H1 (cell line): ENCODE results near the gene ELL. TPM values are rescaled to one million over a fixed set of nuclear protein-coding genes. Genes with fewer than 3 reads are reported as not detected.

Experiments
- CTCF ChIA-PET: fragments of 300-600 bp; sonication (Branson Sonifier 250); formaldehyde crosslinking; loops from one replicate; lab custom pipeline; 2021; ENCODE audit not compliant: partially characterized antibody; lab: Charles Lee
- POLR2A ChIA-PET: fragments of 300-600 bp; sonication (Branson Sonifier 250); formaldehyde crosslinking; loops from one replicate; lab custom pipeline; 2021; ENCODE audit warnings: inconsistent platforms; ENCODE audit not compliant: partially characterized antibody; lab: Charles Lee
- DNase-seq, 2 experiments: peaks; one replicate each; pipeline versions ENCODE4 v3.0.0 to v3.0.0-alpha.2; 2010 to 2022; ENCODE audit warnings: low spot score in 2 of 2, low read depth in 1 of 2, mixed read lengths in 1 of 2
- FAIRE-seq: peaks from 2 replicates; lab custom pipeline; 2011; peaks lifted over from hg19 to GRCh38; lab: Jason Lieb, UNC
- H2AFZ ChIP-seq: 2 replicates; pipeline ENCODE4 v1.8.1; 2012; ENCODE audit warnings: low read length, inconsistent platforms
- H2AK5ac ChIP-seq: 2 replicates; pipeline ENCODE4 v1.6.1; 2013; ENCODE audit warnings: low read depth, low read length
- H2BK120ac ChIP-seq: replicated peaks from 2 replicates; pipeline ENCODE3; 2013; ENCODE audit warnings: low read depth, low read length, inconsistent platforms
- H2BK12ac ChIP-seq: 2 replicates; pipeline ENCODE4 v1.6.1; 2013; ENCODE audit warnings: low read depth, low read length
- H2BK15ac ChIP-seq: 2 replicates; pipeline ENCODE4 v1.6.1; 2013; ENCODE audit warnings: low read length
- H2BK20ac ChIP-seq: 2 replicates; pipeline ENCODE4 v1.6.1; 2013; ENCODE audit warnings: low read length
- H2BK5ac ChIP-seq: 2 replicates; pipeline ENCODE4 v1.6.1; 2013; ENCODE audit warnings: low read depth, low read length
- H3K14ac ChIP-seq: 2 replicates; pipeline ENCODE4 v1.6.1; 2013; ENCODE audit warnings: inconsistent platforms; ENCODE audit not compliant: insufficient read length
- H3K18ac ChIP-seq: 2 replicates; pipeline ENCODE4 v1.6.1; 2013; ENCODE audit warnings: low read length; ENCODE audit errors: extremely low read depth
- H3K23ac ChIP-seq: 2 replicates; pipeline ENCODE4 v1.6.1; 2013; ENCODE audit warnings: inconsistent platforms; ENCODE audit not compliant: insufficient read length
- H3K23me2 ChIP-seq: 2 replicates; pipeline ENCODE4 v1.6.1; 2013; ENCODE audit warnings: low read depth, low read length
- H3K27ac ChIP-seq: 2 replicates; pipeline ENCODE4 v1.6.1; 2011; ENCODE audit warnings: low read depth, low read length, inconsistent platforms
- H3K27me3 ChIP-seq, 4 experiments: replicated peaks in 1 of 4; 1 replicate in 1 of 4; 2 replicates in 3 of 4; pipeline versions ENCODE4 v1.6.1 to v1.8.1; 2011 to 2013; ENCODE audit warnings: low read length in 3 of 4, mild to moderate bottlenecking in 3 of 4, inconsistent platforms in 2 of 4, mixed read lengths in 2 of 4, moderate library complexity in 1 of 4; ENCODE audit not compliant: control insufficient read depth in 3 of 4, insufficient read depth in 3 of 4; ENCODE audit errors: extremely low read depth in 1 of 4
- H3K36me3 ChIP-seq, 4 experiments: 2 replicates each; pipeline versions ENCODE4 v1.6.1 to v1.8.1; 2011 to 2013; ENCODE audit warnings: mild to moderate bottlenecking in 4 of 4, low read length in 3 of 4, moderate library complexity in 2 of 4, control low read depth in 1 of 4, inconsistent platforms in 1 of 4; ENCODE audit not compliant: insufficient read depth in 4 of 4, control insufficient read depth in 2 of 4
- H3K4ac ChIP-seq: replicated peaks from 2 replicates; pipeline ENCODE3; 2013; ENCODE audit warnings: low read length, low read depth, mixed read lengths, inconsistent platforms; ENCODE audit not compliant: insufficient read length
- H3K4me1 ChIP-seq, 4 experiments: replicated peaks in 1 of 4; 1 replicate in 1 of 4; 2 replicates in 3 of 4; pipeline versions ENCODE4 v1.6.1 to v1.8.1; 2011 to 2013; ENCODE audit warnings: low read length in 3 of 4, inconsistent platforms in 2 of 4, mixed read lengths in 1 of 4; ENCODE audit not compliant: insufficient read depth in 4 of 4, control insufficient read depth in 3 of 4
- H3K4me2 ChIP-seq, 2 experiments: 2 replicates each; pipeline versions ENCODE4 v1.6.1 to v1.8.1; 2011 to 2013; ENCODE audit warnings: low read depth in 2 of 2, low read length in 2 of 2, control low read depth in 1 of 2, inconsistent platforms in 1 of 2, mild to moderate bottlenecking in 1 of 2; ENCODE audit not compliant: insufficient read depth in 1 of 2
- H3K4me3 ChIP-seq, 4 experiments: fragments of 200-600, 300-600 bp in 1 of 4; sonication (generic), shearing (Covaris generic), sonication (Bioruptor Twin) in 1 of 4; 2 replicates each; pipeline versions ENCODE4 v1.5.1 to v1.8.1; 2011 to 2016; ENCODE audit warnings: low read length in 4 of 4, low read depth in 3 of 4, control low read depth in 2 of 4, inconsistent platforms in 2 of 4, mild to moderate bottlenecking in 2 of 4, mixed read lengths in 1 of 4, moderate library complexity in 1 of 4; ENCODE audit not compliant: insufficient read depth in 2 of 4; ENCODE audit errors: extremely low read depth in 1 of 4
- H3K56ac ChIP-seq: replicated peaks from 2 replicates; pipeline ENCODE3; 2013; ENCODE audit warnings: low read depth, mild to moderate bottlenecking, mixed read lengths, low read length, inconsistent platforms; ENCODE audit not compliant: insufficient read length
- H3K79me1 ChIP-seq: 2 replicates; pipeline ENCODE4 v1.6.1; 2013; ENCODE audit warnings: low read depth, low read length, control low read depth
- H3K79me2 ChIP-seq, 2 experiments: 2 replicates each; pipeline versions ENCODE4 v1.6.1 to v1.8.1; 2012 to 2013; ENCODE audit warnings: low read length in 2 of 2, mild to moderate bottlenecking in 2 of 2, inconsistent platforms in 1 of 2; ENCODE audit not compliant: insufficient read depth in 2 of 2, control insufficient read depth in 1 of 2
- H3K9ac ChIP-seq, 4 experiments: replicated peaks in 1 of 4; 1 replicate in 1 of 4; 2 replicates in 3 of 4; pipeline versions ENCODE4 v1.6.1 to v1.8.1; 2011 to 2013; ENCODE audit warnings: low read depth in 3 of 4, low read length in 3 of 4, control low read depth in 2 of 4, mild to moderate bottlenecking in 2 of 4, moderate library complexity in 2 of 4, inconsistent platforms in 1 of 4; ENCODE audit errors: extremely low read depth in 1 of 4
- H3K9me3 ChIP-seq, 2 experiments: 2 replicates each; pipeline versions ENCODE4 v1.6.1 to v1.8.1; 2012 to 2013; ENCODE audit warnings: mild to moderate bottlenecking in 2 of 2, moderate library complexity in 2 of 2, control low read depth in 1 of 2, inconsistent platforms in 1 of 2, low read depth in 1 of 2, low read length in 1 of 2, mixed read lengths in 1 of 2; ENCODE audit not compliant: insufficient read depth in 2 of 2
- H4K20me1 ChIP-seq, 2 experiments: replicated peaks in 1 of 2; 2 replicates each; pipeline versions ENCODE3 to v1.8.1; 2011 to 2013; ENCODE audit warnings: inconsistent platforms in 2 of 2, low read length in 2 of 2, mild to moderate bottlenecking in 1 of 2; ENCODE audit not compliant: insufficient read depth in 2 of 2, control insufficient read depth in 1 of 2
- H4K5ac ChIP-seq: 2 replicates; pipeline ENCODE4 v1.6.1; 2013; ENCODE audit warnings: low read length, low read depth, mixed read lengths, inconsistent platforms; ENCODE audit not compliant: insufficient read length
- H4K8ac ChIP-seq: 2 replicates; pipeline ENCODE4 v1.8.0; 2013; ENCODE audit warnings: mild to moderate bottlenecking, moderate library complexity, low read length, inconsistent platforms; ENCODE audit not compliant: insufficient read depth; ENCODE audit errors: extremely low read depth
- H4K91ac ChIP-seq: replicated peaks from 2 replicates; pipeline ENCODE3; 2013; ENCODE audit warnings: low read length, mixed read lengths, inconsistent platforms; ENCODE audit not compliant: insufficient read length
- BCL11A ChIP-seq, 2 experiments: IDR thresholded peaks; one replicate each; pipeline ENCODE4 v1.6.1; 2011; ENCODE audit warnings: low read depth in 2 of 2, low read length in 2 of 2, mild to moderate bottlenecking in 2 of 2
- CHD1 ChIP-seq: IDR thresholded peaks from 2 replicates; pipeline ENCODE4 v1.6.1; 2012; ENCODE audit warnings: low read depth, low read length, improper control_type of control experiment
- HDAC6 ChIP-seq: IDR thresholded peaks from one replicate; pipeline ENCODE4 v1.7.1; 2012; ENCODE audit warnings: low read depth, mild to moderate bottlenecking, inconsistent platforms, low read length, moderate library complexity
- KDM1A ChIP-seq: fragments of 200-600, 300-600 bp; sonication (generic); IDR thresholded peaks from 2 replicates; pipeline ENCODE4 v1.7.1; 2016; ENCODE audit warnings: mild to moderate bottlenecking, low read length, borderline replicate concordance
- POLR2A ChIP-seq, 2 experiments: IDR thresholded peaks; 1 replicate in 1 of 2; 2 replicates in 1 of 2; pipeline ENCODE4 v1.6.1; 2011; ENCODE audit warnings: low read depth in 2 of 2, low read length in 2 of 2, mild to moderate bottlenecking in 2 of 2; ENCODE audit errors: control extremely low read depth in 1 of 2
- RAD21 ChIP-seq, 2 experiments: IDR thresholded peaks in 1 of 2; conservative IDR thresholded peaks in 1 of 2; 2 replicates each; pipeline ENCODE4 v1.6.1; 2011; ENCODE audit warnings: low read depth in 2 of 2, low read length in 2 of 2, improper control_type of control experiment in 1 of 2, inconsistent platforms in 1 of 2, mild to moderate bottlenecking in 1 of 2, moderate library complexity in 1 of 2
- WGBS, 2 experiments: shearing (Covaris generic) in 1 of 2; methylation state at CpG; one replicate each; pipeline versions ENCODE4 v1.1.6 to v1.1.7; 2013 to 2015; ENCODE audit warnings: low lambda C conversion rate in 2 of 2, mixed read lengths in 2 of 2, inconsistent platforms in 1 of 2, low coverage in 1 of 2, missing lambda C conversion rate in 1 of 2; ENCODE audit not compliant: insufficient replicate concordance in 2 of 2, insufficient coverage in 1 of 2, insufficient read length in 1 of 2; ENCODE audit errors: extremely low coverage in 1 of 2, missing lambda C conversion rate in 1 of 2; 5-methylcytosine and 5-hydroxymethylcytosine counted together
- polyA plus RNA-seq, 7 experiments: library from polyadenylated mRNA; depleted of rRNA in 3 of 7; stranded (reverse) in 5 of 7; unstranded in 2 of 7; fragments of >200 nt in 5 of 7; fragments of 200-250 nt in 2 of 7; gene quantifications; 1 replicate in 5 of 7; 2 replicates in 1 of 7; 4 replicates in 1 of 7; pipeline versions ENCODE4 v1.2.1 to v1.2.3, GENCODE V29; 2011 to 2013; ENCODE audit warnings: missing spikeins in 2 of 7, mixed read lengths in 2 of 7
- total RNA-seq: library from RNA; stranded (reverse); fragmentation: NEBNext Ultra II Directional; extraction: Animal tissue kit (Norgen Biotek cat#: 25700); gene quantifications from 2 replicates; pipeline ENCODE4 v1.2.1, GENCODE V29; 2021
- TF ChIP-seq, protein P1 (sequence below): IDR thresholded peaks from 2 replicates; pipeline ENCODE4 v1.6.1; 2012; ENCODE audit warnings: low read length, inconsistent platforms
- TF ChIP-seq, protein P2 (sequence below): IDR thresholded peaks from 2 replicates; pipeline ENCODE4 v1.6.1; 2011; ENCODE audit warnings: low read length, improper control_type of control experiment
- TF ChIP-seq, protein P3 (sequence below): IDR thresholded peaks from 2 replicates; pipeline ENCODE4 v1.6.1; 2011; ENCODE audit warnings: low read depth, mild to moderate bottlenecking, low read length; ENCODE audit not compliant: insufficient read depth

The ELL gene
- total and polyA plus RNA-seq, 2 of the 8 experiments (the other 6 are each of a cell fraction or from before 2014, with no cell fraction given), result 5.2 to 10.5 TPM

DNA sequence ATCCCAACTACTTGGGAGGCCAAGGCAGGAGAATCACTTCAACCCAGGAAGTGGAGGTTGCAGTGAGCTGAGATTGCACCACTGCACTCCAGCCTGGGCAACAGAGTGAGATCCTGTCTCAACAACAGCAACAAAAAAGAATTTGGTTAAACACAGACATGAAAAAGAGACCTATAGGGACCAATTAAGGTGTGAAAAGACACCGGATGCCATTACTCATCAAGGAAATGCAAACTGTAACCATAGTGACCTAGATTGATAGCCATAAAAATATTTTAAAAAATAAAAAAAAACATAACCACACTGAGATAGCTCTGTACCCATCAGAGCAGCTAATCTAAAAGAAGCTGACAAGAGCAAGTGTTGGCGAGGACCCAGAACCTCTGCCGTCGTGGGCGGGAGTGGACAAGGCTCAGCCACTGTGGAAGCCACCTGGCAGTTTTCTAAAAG, 46.8 kb downstream of the ELL start:
- ChIA-PET CTCF (interaction anchor here (0.7 to 11.1 kb wide), 12 partner anchors 11 to 799 kb away, joined by 3 to 213 read pairs (median 5); partner anchors contain the start of gene REX1BD), POLR2A (no interaction called here)
- H2AFZ ChIP-seq, result no peak overlapping the region
- H4K5ac ChIP-seq, result no peak overlapping the region
- H3K27me3 ChIP-seq, result no peaks in the 10 kb centered on the region
- H3K27ac ChIP-seq, result no peak overlapping the region
- no peak overlapping the region for H2AK5ac ChIP-seq
- H2BK5ac ChIP-seq, result no peak overlapping the region
- H2BK120ac ChIP-seq, result no peak overlapping the region
- H3K4me3 ChIP-seq, result no peak overlapping the region
- FAIRE-seq, result no peak
- H3K4me2 ChIP-seq, result no peak overlapping the region
- no peaks in the 10 kb centered on the region; a peak in 2 of 7 replicates for H3K4me1 ChIP-seq
- H2BK20ac ChIP-seq, result no peak overlapping the region
- H4K91ac ChIP-seq, result no peak overlapping the region
- no peak overlapping the region for H3K14ac ChIP-seq
- H4K8ac ChIP-seq, result no peak overlapping the region
- peaks cover 13% of the 10 kb centered on the region for H3K79me1 ChIP-seq
- H3K4ac ChIP-seq, result no peak overlapping the region
- no peak overlapping the region for H3K56ac ChIP-seq
- no peaks in the 10 kb centered on the region for H3K9me3 ChIP-seq
- no peak overlapping the region for H2BK12ac ChIP-seq
- no peak overlapping the region for H3K9ac ChIP-seq
- no peak overlapping the region for H2BK15ac ChIP-seq
- H3K79me2 ChIP-seq, result peaks cover 0 to 8% of the 10 kb centered on the region in 2 experiments; a peak in 1 of 4 replicates
- H3K18ac ChIP-seq, result no peak overlapping the region
- no peak overlapping the region for H3K23ac ChIP-seq
- no peaks in the 10 kb centered on the region for H3K36me3 ChIP-seq
- peaks cover 2 to 19% of the 10 kb centered on the region in 2 experiments for H4K20me1 ChIP-seq
- 96% methylated on average over 5 of the region's 5 CpGs; no CpG with 5 or more reads in 1 of the 2 experiments for WGBS, 2 experiments
- TF ChIP-seq CHD1 (no peak), KDM1A (no peak), RAD21 (IDR thresholded peaks at IDR 0.05 in 1 of 2, conservative IDR thresholded peaks at IDR 0.05 in 1 of 2; ENCODE audit: low read depth in 2 of 2, low read length in 2 of 2) (no peak), HDAC6 (no peak), POLR2A (IDR thresholded peaks at IDR 0.05; ENCODE audit: control extremely low read depth in 1 of 2, low read depth in 2 of 2, low read length in 2 of 2) (no peak), BCL11A (IDR thresholded peaks at IDR 0.05; ENCODE audit: low read depth in 2 of 2, low read length in 2 of 2) (no peak)
- TF ChIP-seq, protein P1, sequence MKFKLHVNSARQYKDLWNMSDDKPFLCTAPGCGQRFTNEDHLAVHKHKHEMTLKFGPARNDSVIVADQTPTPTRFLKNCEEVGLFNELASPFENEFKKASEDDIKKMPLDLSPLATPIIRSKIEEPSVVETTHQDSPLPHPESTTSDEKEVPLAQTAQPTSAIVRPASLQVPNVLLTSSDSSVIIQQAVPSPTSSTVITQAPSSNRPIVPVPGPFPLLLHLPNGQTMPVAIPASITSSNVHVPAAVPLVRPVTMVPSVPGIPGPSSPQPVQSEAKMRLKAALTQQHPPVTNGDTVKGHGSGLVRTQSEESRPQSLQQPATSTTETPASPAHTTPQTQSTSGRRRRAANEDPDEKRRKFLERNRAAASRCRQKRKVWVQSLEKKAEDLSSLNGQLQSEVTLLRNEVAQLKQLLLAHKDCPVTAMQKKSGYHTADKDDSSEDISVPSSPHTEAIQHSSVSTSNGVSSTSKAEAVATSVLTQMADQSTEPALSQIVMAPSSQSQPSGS, result no peak
- TF ChIP-seq, protein P2, sequence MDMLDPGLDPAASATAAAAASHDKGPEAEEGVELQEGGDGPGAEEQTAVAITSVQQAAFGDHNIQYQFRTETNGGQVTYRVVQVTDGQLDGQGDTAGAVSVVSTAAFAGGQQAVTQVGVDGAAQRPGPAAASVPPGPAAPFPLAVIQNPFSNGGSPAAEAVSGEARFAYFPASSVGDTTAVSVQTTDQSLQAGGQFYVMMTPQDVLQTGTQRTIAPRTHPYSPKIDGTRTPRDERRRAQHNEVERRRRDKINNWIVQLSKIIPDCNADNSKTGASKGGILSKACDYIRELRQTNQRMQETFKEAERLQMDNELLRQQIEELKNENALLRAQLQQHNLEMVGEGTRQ, result no peak
- TF ChIP-seq, protein P3, sequence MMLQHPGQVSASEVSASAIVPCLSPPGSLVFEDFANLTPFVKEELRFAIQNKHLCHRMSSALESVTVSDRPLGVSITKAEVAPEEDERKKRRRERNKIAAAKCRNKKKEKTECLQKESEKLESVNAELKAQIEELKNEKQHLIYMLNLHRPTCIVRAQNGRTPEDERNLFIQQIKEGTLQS, result no peak
- TF ChIP-seq, all 59 proteins: peak for 0
- no peak for DNase-seq
- no peaks in the 10 kb centered on the region for H3K23me2 ChIP-seq
